ENCODE data around the gene NRG4. TPM values are rescaled to one million over a fixed set of nuclear protein-coding genes. Genes with fewer than 3 reads are reported as not detected.
A peak's percentile ranks its signal among the peaks of the same experiment; 100 is the strongest.
"Not testable (repeated sequence)": the region's sequence is repeated elsewhere in the genome, so short reads cannot be mapped to it uniquely, and the experiment has no call there.

Gene NRG4
- total and polyA plus RNA-seq, 2 experiments from 2014 or later = 0.15 to 1.2 TPM

DNA sequence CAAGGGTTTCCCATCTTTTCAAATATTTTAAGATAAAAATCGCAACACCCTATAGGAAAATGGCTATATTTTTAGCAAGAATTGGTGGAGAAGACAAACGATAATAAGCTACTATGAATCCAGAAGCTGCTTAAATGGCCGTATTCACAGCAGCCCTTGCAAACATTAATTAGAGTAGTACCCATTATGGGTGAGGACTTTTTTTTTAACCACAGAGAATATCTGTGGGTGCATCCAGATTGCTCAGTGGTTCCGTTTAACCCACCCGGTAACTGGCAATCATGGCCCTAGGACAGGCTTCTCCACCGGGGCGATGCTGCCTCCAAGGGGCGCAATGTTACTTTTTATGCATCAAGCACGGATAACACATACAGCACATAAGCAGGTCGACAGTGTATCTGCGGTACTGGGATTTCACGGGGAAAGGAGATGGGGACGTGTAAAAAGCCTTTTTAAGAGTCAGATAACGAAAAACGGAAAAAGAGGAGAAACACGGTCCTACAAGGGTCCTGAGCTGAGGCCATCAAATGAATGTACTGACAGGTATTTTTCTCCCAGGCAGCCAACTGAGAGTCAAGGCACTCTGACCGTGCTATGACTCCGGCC is 46.6 kb upstream of the NRG4 start:
- no peak overlapping the region for H3K27ac ChIP-seq
- TF ChIP-seq, protein P1, sequence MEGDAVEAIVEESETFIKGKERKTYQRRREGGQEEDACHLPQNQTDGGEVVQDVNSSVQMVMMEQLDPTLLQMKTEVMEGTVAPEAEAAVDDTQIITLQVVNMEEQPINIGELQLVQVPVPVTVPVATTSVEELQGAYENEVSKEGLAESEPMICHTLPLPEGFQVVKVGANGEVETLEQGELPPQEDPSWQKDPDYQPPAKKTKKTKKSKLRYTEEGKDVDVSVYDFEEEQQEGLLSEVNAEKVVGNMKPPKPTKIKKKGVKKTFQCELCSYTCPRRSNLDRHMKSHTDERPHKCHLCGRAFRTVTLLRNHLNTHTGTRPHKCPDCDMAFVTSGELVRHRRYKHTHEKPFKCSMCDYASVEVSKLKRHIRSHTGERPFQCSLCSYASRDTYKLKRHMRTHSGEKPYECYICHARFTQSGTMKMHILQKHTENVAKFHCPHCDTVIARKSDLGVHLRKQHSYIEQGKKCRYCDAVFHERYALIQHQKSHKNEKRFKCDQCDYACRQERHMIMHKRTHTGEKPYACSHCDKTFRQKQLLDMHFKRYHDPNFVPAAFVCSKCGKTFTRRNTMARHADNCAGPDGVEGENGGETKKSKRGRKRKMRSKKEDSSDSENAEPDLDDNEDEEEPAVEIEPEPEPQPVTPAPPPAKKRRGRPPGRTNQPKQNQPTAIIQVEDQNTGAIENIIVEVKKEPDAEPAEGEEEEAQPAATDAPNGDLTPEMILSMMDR (IDR thresholded peaks at IDR 0.05; ENCODE audit: low read depth, low read length) = peak; percentile 2
- H3K9me3 ChIP-seq (ENCODE audit: low read depth) = no peaks in the 10 kb centered on the region
- DNase-seq (ENCODE audit: low read depth in 1 of 2, low spot score in 1 of 2) = peak; percentile 10 to 42
- H3K4me1 ChIP-seq (ENCODE audit: low read depth) = peaks cover 10% of the 10 kb centered on the region
- peak overlapping the region; percentile 95 for H3K4me3 ChIP-seq
- H3K36me3 ChIP-seq = no peaks in the 10 kb centered on the region
- H3K27me3 ChIP-seq = peaks cover 58% of the 10 kb centered on the region

DNA sequence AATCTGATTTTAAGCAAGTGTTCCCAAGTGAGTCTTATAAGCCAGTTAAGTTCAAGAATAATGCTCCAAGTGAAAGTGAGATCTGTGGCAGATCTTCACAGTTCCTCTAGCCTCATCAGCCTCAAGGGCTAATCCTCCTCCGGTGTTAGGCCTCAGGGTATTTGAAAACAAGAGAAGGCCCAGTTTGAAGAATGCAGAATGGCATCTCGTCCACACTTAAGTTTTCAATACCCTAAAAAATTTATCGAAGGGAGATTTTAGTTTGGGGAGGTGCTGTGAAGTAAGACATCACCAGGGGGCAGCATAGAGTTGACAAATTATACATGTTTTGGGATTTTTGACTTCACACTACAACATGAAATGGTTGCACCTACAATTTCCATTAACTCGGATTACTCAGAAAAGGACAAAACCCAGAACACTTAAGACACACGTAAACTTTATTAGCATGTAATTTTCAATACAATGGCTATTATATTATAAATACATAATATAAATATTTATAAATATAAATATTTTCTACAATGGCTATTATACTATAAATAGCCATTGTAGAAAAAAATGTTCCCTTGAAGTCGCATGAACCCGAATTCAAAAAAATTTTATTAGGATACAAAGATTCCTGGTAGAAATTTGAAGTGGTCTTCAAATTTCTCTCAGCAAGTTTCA is 45.2 kb upstream of the NRG4 start:
- H3K4me1 ChIP-seq (ENCODE audit: low read depth) = peaks cover 10% of the 10 kb centered on the region
- no peaks in the 10 kb centered on the region for H3K36me3 ChIP-seq
- H3K27me3 ChIP-seq = peaks cover 45% of the 10 kb centered on the region
- no peak overlapping the region for H3K27ac ChIP-seq
- H3K9me3 ChIP-seq (ENCODE audit: low read depth) = no peaks in the 10 kb centered on the region
- DNase-seq (ENCODE audit: low read depth in 1 of 2, low spot score in 1 of 2) = peak; percentile 57 to 61
- TF ChIP-seq, protein P1 (IDR thresholded peaks at IDR 0.05; ENCODE audit: low read depth, low read length) = peak; percentile 82
- no peak overlapping the region for H3K4me3 ChIP-seq

DNA sequence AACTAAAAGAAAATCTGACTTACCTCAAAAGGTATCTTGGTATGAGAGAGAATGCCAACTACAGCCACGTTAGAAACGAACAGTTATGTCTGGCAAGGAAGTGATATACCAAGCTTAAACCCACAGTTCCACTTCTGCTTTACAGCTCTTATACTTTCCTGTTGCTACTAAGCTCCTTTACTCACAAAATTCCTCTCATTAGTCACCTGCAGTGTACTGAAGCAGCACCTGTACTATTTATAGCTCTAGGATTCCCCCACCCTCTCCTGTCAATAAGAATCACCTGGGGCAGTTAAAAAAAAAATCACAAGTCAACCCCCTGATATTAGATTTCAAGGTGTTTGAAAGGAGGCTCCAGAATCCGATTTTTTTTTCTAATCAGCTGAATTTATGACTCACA is 44.7 kb upstream of the NRG4 start:
- no peak overlapping the region for H3K4me3 ChIP-seq
- H3K27ac ChIP-seq = no peak overlapping the region
- TF ChIP-seq, protein P1 (IDR thresholded peaks at IDR 0.05; ENCODE audit: low read depth, low read length) = no peak
- H3K36me3 ChIP-seq = no peaks in the 10 kb centered on the region
- peaks cover 10% of the 10 kb centered on the region for H3K4me1 ChIP-seq (ENCODE audit: low read depth)
- peaks cover 40% of the 10 kb centered on the region for H3K27me3 ChIP-seq
- DNase-seq (ENCODE audit: low read depth in 1 of 2, low spot score in 1 of 2) = no peak
- no peaks in the 10 kb centered on the region for H3K9me3 ChIP-seq (ENCODE audit: low read depth)

DNA sequence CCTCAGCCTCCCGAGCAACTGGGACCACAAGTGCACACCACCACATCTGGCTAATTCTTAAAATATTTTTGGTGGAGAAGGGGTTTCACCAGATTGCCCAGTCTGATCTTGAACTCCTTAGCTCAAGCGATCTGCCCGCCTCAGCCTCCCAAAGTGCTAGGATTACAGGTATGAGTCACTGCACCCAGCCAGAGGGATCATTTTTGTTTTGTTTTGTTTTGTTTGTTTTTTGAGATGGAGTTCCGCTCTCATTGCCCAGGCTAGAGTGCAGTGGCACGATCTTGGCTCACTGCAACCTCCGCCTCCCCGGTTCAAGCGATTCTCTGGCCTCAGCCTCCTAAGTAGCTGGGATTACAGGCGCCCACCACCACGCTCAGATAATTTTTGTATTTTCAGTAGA is 42.0 kb upstream of the NRG4 start:
- DNase-seq (ENCODE audit: low read depth in 1 of 2, low spot score in 1 of 2); H3K36me3 ChIP-seq; H3K4me3 ChIP-seq; H3K27ac ChIP-seq; H3K4me1 ChIP-seq (ENCODE audit: low read depth); H3K9me3 ChIP-seq (ENCODE audit: low read depth): not testable (repeated sequence)
- H3K27me3 ChIP-seq = peaks cover 19% of the 10 kb centered on the region

DNA sequence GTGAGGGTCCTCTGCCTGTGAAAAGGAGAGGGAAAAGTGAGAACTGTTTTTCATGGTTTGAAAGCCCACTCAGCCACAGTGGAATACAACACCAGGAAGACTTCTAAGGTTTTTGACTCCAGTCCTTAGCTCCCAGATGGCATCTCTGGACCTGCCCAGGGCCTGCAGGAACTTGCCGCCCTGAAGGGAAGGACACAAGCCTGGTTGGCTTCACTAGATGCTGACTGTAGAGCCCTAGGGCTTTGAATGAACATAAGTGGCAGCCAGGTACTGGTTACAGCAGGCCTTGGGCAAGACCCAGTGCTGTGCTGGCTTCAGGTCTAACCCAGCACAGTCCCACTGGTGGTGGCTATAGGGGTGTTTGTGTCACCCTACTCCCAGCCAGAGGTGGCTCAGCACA is 26.3 kb upstream of the NRG4 start:
- H3K4me3 ChIP-seq = no peak overlapping the region
- H3K27ac ChIP-seq = no peak overlapping the region
- H3K4me1 ChIP-seq (ENCODE audit: low read depth) = peaks cover 11% of the 10 kb centered on the region
- no peaks in the 10 kb centered on the region for H3K9me3 ChIP-seq (ENCODE audit: low read depth)
- no peak for DNase-seq (ENCODE audit: low read depth in 1 of 2, low spot score in 1 of 2)
- TF ChIP-seq, protein P1 (IDR thresholded peaks at IDR 0.05; ENCODE audit: low read depth, low read length) = no peak
- H3K36me3 ChIP-seq = no peaks in the 10 kb centered on the region
- H3K27me3 ChIP-seq = no peaks in the 10 kb centered on the region

DNA sequence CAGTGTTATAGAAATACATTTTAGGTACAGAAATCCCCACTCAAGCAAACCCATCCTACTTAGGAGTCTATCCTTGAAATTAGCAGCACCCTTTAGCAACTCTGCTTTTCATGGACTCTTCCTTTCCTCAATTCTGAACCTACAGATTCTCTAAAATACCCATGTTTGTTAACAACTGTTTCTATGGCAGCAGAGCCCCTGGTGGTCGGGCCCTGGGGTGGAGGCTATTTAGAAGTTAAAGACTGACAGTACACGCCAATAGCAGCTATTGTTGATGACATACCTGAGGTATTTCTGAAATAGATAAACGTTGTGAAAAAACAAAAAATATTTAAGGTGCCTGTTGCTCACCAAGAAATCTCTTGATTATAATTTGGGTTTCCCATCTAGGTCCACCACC is 23.4 kb upstream of the NRG4 start:
- TF ChIP-seq, protein P1 (IDR thresholded peaks at IDR 0.05; ENCODE audit: low read depth, low read length) = no peak
- H3K9me3 ChIP-seq (ENCODE audit: low read depth) = no peaks in the 10 kb centered on the region
- DNase-seq (ENCODE audit: low read depth in 1 of 2, low spot score in 1 of 2) = no peak
- no peak overlapping the region for H3K27ac ChIP-seq
- H3K4me3 ChIP-seq = no peak overlapping the region
- H3K36me3 ChIP-seq = no peaks in the 10 kb centered on the region
- H3K27me3 ChIP-seq = no peaks in the 10 kb centered on the region
- H3K4me1 ChIP-seq (ENCODE audit: low read depth) = peaks cover 11% of the 10 kb centered on the region

All from cardiac muscle cell (in vitro differentiated cells and primary cell).